GM18861 (cell line): ENCODE results near the gene SCN1A.
"Not testable (repeated sequence)": the region's sequence is repeated elsewhere in the genome, so short reads cannot be mapped to it uniquely, and the experiment has no call there.

Experiments
- ATAC-seq: cut with Tn5 transposase; IDR thresholded peaks from one replicate; pipeline ENCODE4 v1.9.1; 2021; ENCODE audit not compliant: unreplicated experiment

SCN1A gene

GRCh38 chr2:166127217-166128155, at the start of gene SCN1A:
SCN1A (minus strand) TSS chr2:166128020; CDS start chr2:166073621, 54,399 bp downstream.
- peak; percentile 61 for ATAC-seq

DNA sequence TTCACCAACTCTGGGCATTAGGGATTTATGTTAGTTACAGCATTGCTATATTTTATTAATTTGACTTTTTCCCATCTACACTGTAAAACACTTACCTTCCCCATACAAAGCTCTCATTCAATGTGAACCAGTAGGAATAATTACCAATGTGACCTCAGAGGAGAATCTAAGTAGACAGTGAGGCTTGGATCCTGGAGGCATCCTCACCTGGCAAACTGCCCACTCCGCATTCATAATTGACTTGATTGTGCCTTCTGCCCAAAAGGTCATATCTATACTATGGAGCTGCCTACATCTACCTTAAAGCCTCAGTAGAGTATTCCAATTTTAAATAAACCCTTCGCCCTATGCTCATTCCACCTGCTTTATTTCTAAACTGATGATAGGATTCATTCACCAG, 45.4 kb upstream of the SCN1A start:
- no peak for ATAC-seq

DNA sequence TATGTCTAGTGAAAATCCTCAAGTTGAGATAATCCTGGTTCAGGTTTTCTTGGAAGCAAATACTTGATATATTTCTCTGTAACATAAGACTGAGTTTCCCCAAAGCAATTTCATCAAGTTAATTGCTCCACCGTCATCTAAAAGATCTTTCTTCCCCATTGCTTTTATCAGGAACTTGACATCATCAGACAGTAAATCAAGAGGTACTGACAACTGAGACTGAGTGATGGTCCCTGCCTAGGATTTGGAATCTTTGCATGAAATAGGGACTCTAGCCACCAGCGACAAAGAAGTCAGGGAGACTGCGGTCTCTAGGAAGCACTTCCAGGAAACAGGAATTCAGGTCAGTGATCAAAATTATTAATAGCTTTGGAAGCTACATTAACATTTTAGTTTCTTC, 43.4 kb upstream of the SCN1A start:
- no peak for ATAC-seq

GRCh38 chr2:166170356-166170755, 42.5 kb upstream of the SCN1A start:
- peak; percentile 69 for ATAC-seq

- no peak for ATAC-seq
Observed at GRCh38 chr2:166167449-166167848, 39.6 kb upstream of the SCN1A start.

GRCh38 chr2:166163775-166164174, 36.0 kb upstream of the SCN1A start:
- no peak for ATAC-seq

DNA sequence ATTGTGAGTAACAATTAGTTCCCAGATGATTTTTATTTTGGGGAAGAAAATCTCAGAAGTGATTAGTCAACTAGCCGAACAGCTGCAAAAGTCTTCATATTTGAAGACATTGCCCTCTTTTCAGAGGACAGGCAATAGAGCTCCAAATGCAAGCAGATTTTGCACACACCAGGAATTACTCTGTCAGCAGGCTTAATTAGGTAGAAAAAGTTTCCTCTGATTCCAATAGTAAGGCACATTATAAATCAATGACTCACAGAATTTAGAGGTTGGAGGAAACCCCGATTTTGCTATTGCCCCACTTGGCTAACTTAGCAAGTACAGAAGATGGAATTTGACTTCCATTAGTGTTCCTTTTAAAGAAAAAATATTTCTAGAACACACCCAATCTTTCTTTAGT, 30.7 kb upstream of the SCN1A start:
- no peak for ATAC-seq

DNA sequence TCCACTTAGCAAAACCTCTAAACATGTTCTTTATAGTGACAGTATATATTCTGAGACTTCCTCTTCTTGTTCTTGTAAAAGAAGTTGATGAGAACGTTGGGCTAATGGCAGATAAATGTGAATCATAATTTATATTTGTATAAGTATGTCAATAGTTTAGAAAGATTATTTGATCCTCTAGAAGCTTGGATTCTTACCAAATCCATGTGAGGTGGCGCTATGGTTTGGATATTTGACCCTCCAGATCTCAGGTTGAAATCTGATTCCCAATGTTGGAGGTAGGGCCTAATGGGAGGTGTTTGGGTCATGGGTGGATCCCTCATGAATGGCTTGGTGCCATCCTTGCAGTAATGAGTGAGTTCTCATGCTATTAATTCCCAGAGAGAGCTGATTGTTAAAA, 29.8 kb upstream of the SCN1A start:
- ATAC-seq = no peak

DNA sequence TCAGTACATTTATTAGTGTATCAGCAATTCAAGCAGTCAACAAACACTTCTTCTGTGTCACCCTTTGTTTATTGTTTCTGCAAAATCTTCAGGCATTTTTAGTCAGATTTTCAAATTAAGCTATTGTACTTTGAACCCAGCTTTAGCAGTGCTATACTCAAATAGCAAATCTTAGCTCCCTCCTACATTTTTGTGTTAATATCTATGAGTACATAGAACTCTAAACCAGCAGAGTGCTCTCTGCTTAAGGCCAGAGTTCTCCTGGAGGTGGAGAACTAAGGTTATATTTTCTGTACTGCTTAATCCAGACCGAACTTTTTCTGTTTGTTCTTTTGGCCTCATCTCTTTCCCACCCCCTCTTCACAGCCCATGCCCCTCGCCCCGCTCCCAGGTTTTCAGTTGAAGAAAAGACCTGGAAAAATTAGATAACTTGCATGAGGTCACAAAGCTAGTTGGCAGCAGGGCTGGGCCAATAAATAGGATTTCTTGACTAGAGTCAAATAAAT, 29.2 kb upstream of the SCN1A start:
- ATAC-seq = no peak

GRCh38 chr2:166155589-166155988, 27.8 kb upstream of the SCN1A start:
- ATAC-seq = no peak

DNA sequence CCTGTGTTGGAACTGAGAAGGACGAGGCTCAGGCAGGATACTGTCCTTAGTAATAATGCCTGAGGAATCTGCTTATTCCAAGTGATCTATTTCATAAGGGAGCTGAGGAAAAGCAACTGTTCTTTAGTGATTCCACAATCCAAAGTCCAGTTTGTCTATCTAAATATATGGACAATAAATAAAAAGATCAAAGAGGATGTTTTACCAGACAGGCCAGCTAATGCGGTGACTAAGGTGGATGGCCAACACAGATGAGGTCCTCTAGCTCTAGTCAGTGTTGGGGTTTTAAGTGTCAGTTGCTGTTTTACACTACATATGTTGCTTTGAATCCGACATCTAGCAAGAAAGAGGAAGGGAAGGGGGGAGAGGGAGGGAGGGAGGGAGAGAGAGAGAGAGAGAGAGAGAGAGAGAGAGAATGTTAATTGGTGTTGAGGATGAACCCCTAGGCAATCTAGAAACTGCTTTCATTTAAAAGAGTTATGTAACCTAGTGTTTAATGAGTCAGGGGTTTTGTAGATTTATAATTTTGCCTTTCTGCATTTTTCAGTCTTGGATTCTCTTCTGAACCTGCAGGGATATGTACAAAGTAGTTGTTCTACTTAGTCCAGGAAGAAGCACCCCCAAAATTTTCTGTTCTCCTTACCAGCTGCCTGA, 27.0 kb upstream of the SCN1A start:
- no peak for ATAC-seq

DNA sequence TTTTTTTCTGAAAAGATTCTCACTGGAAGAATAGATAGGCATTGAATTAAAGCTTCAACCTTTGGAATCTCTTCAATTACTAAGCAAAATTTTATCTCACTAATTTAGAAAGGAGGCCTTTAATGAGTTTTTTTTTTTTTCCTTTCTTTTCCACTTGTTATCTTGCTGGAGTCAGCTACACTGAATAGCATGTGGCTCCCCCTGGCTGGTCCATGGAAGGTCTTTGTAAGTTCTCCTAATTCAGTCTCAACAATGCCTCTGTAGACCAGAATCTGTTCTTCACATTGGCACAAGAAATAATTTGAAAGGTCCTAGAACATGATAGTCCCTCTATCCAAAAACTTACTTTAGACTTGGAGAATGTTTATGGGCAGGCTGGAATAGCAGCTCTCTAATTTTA, 24.2 kb upstream of the SCN1A start:
- no peak for ATAC-seq

- no peak for ATAC-seq
Observed at GRCh38 chr2:166148500-166149400, 20.9 kb upstream of the SCN1A start.

- ATAC-seq = no peak
Observed at GRCh38 chr2:166147883-166148282, 20.1 kb upstream of the SCN1A start.

DNA sequence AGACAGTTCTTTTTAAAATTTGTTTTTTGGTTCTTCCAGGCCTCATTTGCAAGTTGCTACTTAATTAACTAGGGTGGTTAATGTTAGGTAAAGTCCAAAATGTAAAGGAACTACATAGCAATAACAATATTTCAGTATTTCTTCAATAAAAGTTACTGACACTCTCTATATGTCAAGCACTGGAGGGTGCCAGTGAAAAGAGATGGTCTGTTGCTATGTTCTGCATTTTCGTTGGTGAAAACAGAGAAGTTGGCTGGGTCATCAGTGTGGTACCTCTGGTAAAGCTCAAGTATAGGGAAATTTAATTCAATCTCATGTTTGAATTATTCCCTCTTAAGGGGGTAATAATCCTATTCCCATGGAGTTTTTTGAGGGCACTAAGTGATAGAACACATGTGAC, 16.3 kb upstream of the SCN1A start:
- no peak for ATAC-seq

DNA sequence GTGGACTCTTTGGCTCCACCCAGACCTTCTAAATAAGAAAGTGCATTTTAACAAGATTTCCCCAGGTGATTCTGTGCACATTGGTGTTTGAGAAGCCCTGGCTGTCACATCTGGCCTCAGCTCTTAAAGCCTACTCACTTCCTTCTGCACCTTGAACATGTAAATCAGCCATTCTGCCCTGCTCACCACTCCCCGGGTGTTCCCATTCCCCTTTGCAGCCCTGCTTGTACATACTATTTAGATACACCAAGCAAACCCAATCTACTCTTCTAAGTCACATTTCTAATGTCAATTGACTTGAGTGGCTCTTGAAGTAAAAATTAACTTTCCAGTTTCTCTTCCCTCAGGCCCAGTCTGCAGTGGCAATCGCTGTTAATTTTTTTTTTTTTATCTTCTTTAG, 13.1 kb upstream of the SCN1A start:
- no peak for ATAC-seq

GRCh38 chr2:166140475-166140874, 12.7 kb upstream of the SCN1A start:
- ATAC-seq = no peak

- ATAC-seq = not testable (repeated sequence)
Observed at GRCh38 chr2:166139479-166139878, 11.7 kb upstream of the SCN1A start.

DNA sequence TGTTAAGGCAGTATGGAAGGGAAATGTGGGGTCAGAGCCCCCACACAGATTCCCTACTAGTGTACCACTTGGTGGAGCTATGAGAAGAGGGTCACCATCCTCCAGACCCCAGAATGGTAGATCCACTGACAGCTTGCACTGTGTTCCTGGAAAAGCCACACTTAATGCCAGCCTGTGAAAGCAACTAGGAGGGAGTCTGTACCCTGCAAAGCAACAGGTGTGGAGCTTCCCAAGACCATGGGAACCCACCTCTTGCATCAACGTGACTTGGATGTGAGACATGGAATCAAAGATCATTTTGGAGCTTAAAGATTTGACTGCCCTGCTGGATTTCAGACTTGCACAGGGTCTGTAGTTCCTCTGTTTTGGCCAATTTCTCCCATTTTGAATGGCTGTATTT, 10.8 kb upstream of the SCN1A start:
- ATAC-seq = no peak

DNA sequence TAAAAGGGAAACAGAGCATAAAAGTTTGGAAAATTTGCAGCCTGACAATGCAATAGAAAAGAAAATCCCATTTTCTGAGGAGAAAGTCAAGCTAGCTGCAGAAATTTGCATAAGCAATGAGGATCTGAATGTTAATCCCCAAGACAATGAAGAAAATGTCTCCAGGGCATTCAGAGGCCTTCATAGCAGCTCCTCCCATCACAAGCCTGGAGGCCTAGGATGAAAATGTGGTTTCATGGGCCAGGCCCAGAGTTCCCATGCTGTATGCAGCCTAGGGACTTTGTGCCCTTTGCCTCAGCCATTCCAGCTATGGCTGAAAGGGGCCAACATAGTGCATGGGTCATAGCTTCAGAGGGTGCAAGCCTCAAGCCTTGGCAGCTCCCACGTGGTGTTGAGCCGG, 10.3 kb upstream of the SCN1A start:
- ATAC-seq = no peak

GRCh38 chr2:166137331-166137730, 9.5 kb upstream of the SCN1A start:
- no peak for ATAC-seq
